DND-41 (cell line): ENCODE results near the gene NUP62CL.

Experiments
- EZH2 ChIP-seq: IDR thresholded peaks from 3 replicates; pipeline ENCODE4 v1.6.1; 2012; ENCODE audit warnings: borderline replicate concordance, low read depth, mild to moderate bottlenecking, moderate library complexity, low read length, inconsistent platforms; ENCODE audit not compliant: severe bottlenecking
- TF ChIP-seq, protein P1 (sequence below): IDR thresholded peaks from 2 replicates; pipeline ENCODE4 v1.5.1; 2012; ENCODE audit warnings: borderline replicate concordance, low read length, moderate library complexity, mild to moderate bottlenecking; ENCODE audit not compliant: poor library complexity, severe bottlenecking; ENCODE audit errors: extremely low read depth

DNA sequence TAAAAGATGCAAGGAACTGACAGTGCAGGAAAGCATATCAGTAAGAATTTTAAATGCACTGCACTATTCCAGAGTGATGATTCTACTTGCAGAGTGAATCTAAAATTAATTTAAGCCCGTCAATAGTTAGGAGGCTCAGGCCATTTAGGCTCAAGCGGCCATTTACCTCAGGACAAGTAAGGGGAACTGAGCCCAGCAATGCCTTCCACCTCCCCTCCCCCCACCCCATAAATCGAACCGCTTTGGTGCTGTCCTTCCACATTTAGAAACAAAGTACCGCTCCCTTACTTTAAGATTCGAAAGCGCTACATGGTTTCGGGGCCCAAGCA, 88.3 kb downstream of the NUP62CL start:
- TF ChIP-seq, protein P1, sequence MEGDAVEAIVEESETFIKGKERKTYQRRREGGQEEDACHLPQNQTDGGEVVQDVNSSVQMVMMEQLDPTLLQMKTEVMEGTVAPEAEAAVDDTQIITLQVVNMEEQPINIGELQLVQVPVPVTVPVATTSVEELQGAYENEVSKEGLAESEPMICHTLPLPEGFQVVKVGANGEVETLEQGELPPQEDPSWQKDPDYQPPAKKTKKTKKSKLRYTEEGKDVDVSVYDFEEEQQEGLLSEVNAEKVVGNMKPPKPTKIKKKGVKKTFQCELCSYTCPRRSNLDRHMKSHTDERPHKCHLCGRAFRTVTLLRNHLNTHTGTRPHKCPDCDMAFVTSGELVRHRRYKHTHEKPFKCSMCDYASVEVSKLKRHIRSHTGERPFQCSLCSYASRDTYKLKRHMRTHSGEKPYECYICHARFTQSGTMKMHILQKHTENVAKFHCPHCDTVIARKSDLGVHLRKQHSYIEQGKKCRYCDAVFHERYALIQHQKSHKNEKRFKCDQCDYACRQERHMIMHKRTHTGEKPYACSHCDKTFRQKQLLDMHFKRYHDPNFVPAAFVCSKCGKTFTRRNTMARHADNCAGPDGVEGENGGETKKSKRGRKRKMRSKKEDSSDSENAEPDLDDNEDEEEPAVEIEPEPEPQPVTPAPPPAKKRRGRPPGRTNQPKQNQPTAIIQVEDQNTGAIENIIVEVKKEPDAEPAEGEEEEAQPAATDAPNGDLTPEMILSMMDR: no peak
- TF ChIP-seq EZH2: no peak
